Prostate gland (tissue), 2 donors: Measurements from ENCODE around the gene TMEM38B.

Source experiments
- CTCF ChIP-seq, 4 experiments: fragments of 200-600 bp in 2 of 4; fragments of 450-650 bp in 2 of 4; sonication (generic) in 2 of 4; IDR thresholded peaks; 1 replicate in 3 of 4; 2 replicates in 1 of 4; pipeline ENCODE4 v1.5.1; 2016 to 2019; ENCODE audit warnings: antibody characterized with exemption in 4 of 4, mild to moderate bottlenecking in 2 of 4, moderate library complexity in 2 of 4
- POLR2A ChIP-seq: fragments of 450-650 bp; IDR thresholded peaks from one replicate; pipeline ENCODE4 v1.6.1; 2016; ENCODE audit warnings: antibody characterized with exemption, mild to moderate bottlenecking
- POLR2AphosphoS5 ChIP-seq: sonication (generic); formaldehyde crosslinking; IDR thresholded peaks from one replicate; pipeline ENCODE4 v1.6.1; 2017; ENCODE audit warnings: antibody characterized with exemption

GRCh38 chr9:105760053-105760452 is 65.7 kb downstream of the TMEM38B start:
- TF ChIP-seq POLR2AphosphoS5 (no peak), CTCF (IDR thresholded peaks at IDR 0.05) (no peak), POLR2A (no peak)
